Sigmoid colon (tissue), 4 donors: ENCODE measurements around the gene SOCS1.

ENCODE experiments used
- POLR2A ChIP-seq, 2 donors: fragments of 450-650 bp; IDR thresholded peaks; one replicate each; pipeline ENCODE4 v1.6.1; 2016; ENCODE audit warnings: antibody characterized with exemption in 2 of 2, mild to moderate bottlenecking in 2 of 2, moderate library complexity in 2 of 2
- POLR2AphosphoS5 ChIP-seq, 4 donors: sonication (generic); formaldehyde crosslinking; IDR thresholded peaks; one replicate each; pipeline ENCODE4 v1.6.1; 2017; ENCODE audit warnings: antibody characterized with exemption in 4 of 4

DNA sequence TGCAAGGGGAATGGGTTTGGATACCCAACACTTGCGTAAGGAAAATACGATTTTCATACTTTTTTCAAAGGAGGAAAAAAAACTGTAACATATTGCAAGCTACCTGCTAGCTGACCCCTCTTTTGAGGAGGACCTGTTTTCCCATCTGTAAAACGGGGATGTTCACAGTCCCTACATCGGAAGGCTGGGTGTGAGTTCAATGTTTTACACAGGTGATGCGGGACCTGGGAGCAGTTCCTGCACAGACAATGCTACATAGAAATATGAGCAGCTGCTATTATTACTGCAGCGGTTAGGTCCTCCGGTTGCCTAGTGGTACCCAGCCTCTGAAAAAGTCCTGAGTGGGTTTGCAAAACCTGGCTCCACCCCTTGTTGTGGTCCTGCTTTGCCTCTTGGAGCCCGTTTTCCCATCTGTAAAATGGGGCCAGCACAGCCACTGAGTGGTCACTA, 3.5 kb downstream of the SOCS1 start:
- no peak for TF ChIP-seq POLR2A (IDR thresholded peaks at IDR 0.05)
- TF ChIP-seq POLR2AphosphoS5 (IDR thresholded peaks at IDR 0.05) = no peak
